K562 (cell line): ENCODE measurements around the gene SCN4B. TPM values are rescaled to one million over a fixed set of nuclear protein-coding genes. Genes with fewer than 3 reads are reported as not detected.

ENCODE experiments used
- ATAC-seq: fragments of 200-7000 bp; cut with Tn5 transposase; 3 replicates; pipeline ENCODE4 v1.9.1; 2020; ENCODE audit warnings: moderate library complexity
- BruUV-seq: library from RNA; stranded (reverse); fragments of 400-500 nt; replicated peaks from 2 replicates; lab custom pipeline; 2021; lab: Mats Ljungman, UMichigan
- CTCF ChIA-PET: fragments of 300-600 bp; formaldehyde crosslinking; extraction: SDS; loops from one replicate; lab custom pipeline; 2021; ENCODE audit warnings: low intra/inter-chr PET ratio; lab: Yijun Ruan, JAX
- POLR2A ChIA-PET: fragments of 300-600, 350-650 bp; sonication (Branson Sonifier 250); formaldehyde crosslinking; extraction: SDS; loops from one replicate; lab custom pipeline; 2021; ENCODE audit warnings: antibody characterized with exemption, inconsistent platforms; lab: Yijun Ruan, JAX
- DNase-seq, 4 experiments: peaks; one replicate each; pipeline versions ENCODE4 v3.0.0 to v3.0.0-alpha.2; 2011 to 2018; ENCODE audit warnings: low spot score in 3 of 4, mixed read lengths in 3 of 4; ENCODE audit errors: extremely low read depth in 1 of 4
- FAIRE-seq: peaks from 2 replicates; lab custom pipeline; 2011; peaks lifted over from hg19 to GRCh38; lab: Jason Lieb, UNC
- H2AFZ ChIP-seq: 2 replicates; pipeline ENCODE4 v1.6.0; 2011; ENCODE audit warnings: low read depth, low read length, control low read depth, inconsistent platforms
- H3K27ac ChIP-seq: fragments of 200-600 bp; 3 replicates; pipeline ENCODE4 v1.8.0; 2011; ENCODE audit warnings: low read depth, mild to moderate bottlenecking, control low read depth, inconsistent platforms, low read length, moderate library complexity, mixed read lengths; ENCODE audit errors: extremely low read depth
- H3K27me3 ChIP-seq, 2 experiments: fragments of 300-600 bp in 1 of 2; 2 replicates in 1 of 2; 3 replicates in 1 of 2; pipeline versions ENCODE4 v1.6.0 to v1.8.0; 2011; ENCODE audit warnings: inconsistent platforms in 2 of 2, low read length in 2 of 2, mild to moderate bottlenecking in 1 of 2, mixed read lengths in 1 of 2, moderate library complexity in 1 of 2; ENCODE audit not compliant: control insufficient read depth in 2 of 2, insufficient read depth in 2 of 2
- H3K36me3 ChIP-seq: fragments of 300-600 bp; 3 replicates; pipeline ENCODE4 v1.8.0; 2011; ENCODE audit warnings: mild to moderate bottlenecking, low read length, inconsistent platforms; ENCODE audit not compliant: control insufficient read depth, insufficient read depth
- H3K4me1 ChIP-seq, 2 experiments: fragments of 200-600 bp in 1 of 2; replicated peaks in 1 of 2; 2 replicates in 1 of 2; 3 replicates in 1 of 2; pipeline versions ENCODE4 v1.5.1 to v1.8.0; 2011; ENCODE audit warnings: inconsistent platforms in 2 of 2, low read length in 2 of 2, mild to moderate bottlenecking in 1 of 2, mixed read lengths in 1 of 2, moderate library complexity in 1 of 2; ENCODE audit not compliant: control insufficient read depth in 2 of 2, insufficient read depth in 2 of 2
- H3K4me2 ChIP-seq: 2 replicates; pipeline ENCODE4 v1.6.1; 2011; ENCODE audit warnings: low read length, control low read depth, inconsistent platforms, mixed read lengths; ENCODE audit not compliant: insufficient read depth
- H3K4me3 ChIP-seq: fragments of 200-600 bp; sonication (generic), shearing (Covaris generic); 2 replicates; pipeline ENCODE4 v1.5.1; 2016; ENCODE audit warnings: control low read depth, inconsistent platforms
- H3K79me2 ChIP-seq: fragments of 200-600 bp; 3 replicates; pipeline ENCODE4 v1.8.0; 2011; ENCODE audit warnings: low read length, inconsistent platforms; ENCODE audit not compliant: control insufficient read depth, insufficient read depth
- H3K9ac ChIP-seq, 2 experiments: 2 replicates each; pipeline versions ENCODE4 v1.6.0 to v1.6.1; 2011; ENCODE audit warnings: low read depth in 2 of 2, low read length in 2 of 2, control low read depth in 1 of 2, inconsistent platforms in 1 of 2, mild to moderate bottlenecking in 1 of 2, mixed read lengths in 1 of 2; ENCODE audit not compliant: insufficient read depth in 1 of 2
- H3K9me1 ChIP-seq: one replicate; pipeline ENCODE4 v1.6.0; 2011; ENCODE audit warnings: inconsistent platforms, mild to moderate bottlenecking, low read length, moderate library complexity; ENCODE audit not compliant: control insufficient read depth, insufficient read depth
- H3K9me3 ChIP-seq: replicated peaks from 2 replicates; pipeline ENCODE4 v1.5.1; 2011; ENCODE audit warnings: low read depth, low read length, inconsistent platforms; ENCODE audit not compliant: control insufficient read depth, insufficient read depth
- H4K20me1 ChIP-seq: replicated peaks from 2 replicates; pipeline ENCODE4 v1.6.1; 2011; ENCODE audit warnings: low read length, inconsistent platforms, mixed read lengths; ENCODE audit not compliant: control insufficient read depth, insufficient read depth
- BHLHE40 ChIP-seq: IDR thresholded peaks from 2 replicates; pipeline ENCODE4 v1.6.1; 2011; ENCODE audit warnings: low read length, improper control_type of control experiment
- CBFA2T3 ChIP-seq: fragments of 450-650 bp; IDR thresholded peaks from 2 replicates; pipeline ENCODE4 v1.6.1; 2017
- ESRRA ChIP-seq: fragments of 450-650 bp; IDR thresholded peaks from 2 replicates; pipeline ENCODE4 v1.6.1; 2014; ENCODE audit warnings: low read depth, mild to moderate bottlenecking, moderate library complexity, borderline replicate concordance
- FOS ChIP-seq: IDR thresholded peaks from 3 replicates; pipeline ENCODE4 v1.6.1; 2011; ENCODE audit not compliant: insufficient read length; ENCODE audit errors: extremely low read depth
- FOXK1 ChIP-seq: sonication (generic); formaldehyde crosslinking; IDR thresholded peaks from 2 replicates; pipeline ENCODE4 v1.8.0; 2022; ENCODE audit warnings: missing genetic modification reagents, mild to moderate bottlenecking, borderline replicate concordance
- MED1 ChIP-seq: sonication (generic); formaldehyde crosslinking; IDR thresholded peaks from 2 replicates; pipeline ENCODE4 v1.8.1; 2023; ENCODE audit warnings: missing genetic modification reagents, borderline replicate concordance
- MTA3 ChIP-seq: fragments of 450-650 bp; formaldehyde crosslinking; IDR thresholded peaks from 2 replicates; pipeline ENCODE4 v1.6.1; 2017; ENCODE audit warnings: mild to moderate bottlenecking, borderline replicate concordance
- NFXL1 ChIP-seq: fragments of 450-650 bp; formaldehyde crosslinking; IDR thresholded peaks from 2 replicates; pipeline ENCODE4 v1.4.0; 2021; ENCODE audit warnings: mild to moderate bottlenecking
- SP1 ChIP-seq: sonication (generic); formaldehyde crosslinking; IDR thresholded peaks from 2 replicates; pipeline ENCODE4 v1.8.1; 2022; ENCODE audit warnings: mild to moderate bottlenecking, missing genetic modification reagents
- ZFPM2 ChIP-seq: fragments of 250-450 bp; sonication (Bioruptor Pico); IDR thresholded peaks from 2 replicates; pipeline ENCODE4 v1.5.1; 2022; ENCODE audit warnings: mild to moderate bottlenecking
- ZNF408 ChIP-seq: fragments of 250-450 bp; sonication (Bioruptor Pico); IDR thresholded peaks from 2 replicates; pipeline ENCODE4 v1.4.0; 2020; ENCODE audit warnings: low read depth, mild to moderate bottlenecking, moderate library complexity
- WGBS: fragments of 100-300 bp; shearing (Covaris generic); methylation state at CpG from one replicate; pipeline ENCODE4 v1.1.6; 2016; ENCODE audit warnings: low coverage, mixed read lengths; ENCODE audit not compliant: insufficient coverage; ENCODE audit errors: missing lambda C conversion rate; 5-methylcytosine and 5-hydroxymethylcytosine counted together
- in situ Hi-C: fragments of 300-500 bp; cut with MboI; formaldehyde crosslinking; loops from 4 replicates; pipeline ENCODE4 v1.15.0; 2018; ENCODE audit warnings: inconsistent platforms, mixed read lengths
- intact Hi-C: fragments of 100-400 bp; cut with micrococcal nuclease; formaldehyde crosslinking; loops from 2 replicates; pipeline ENCODE4 v1.14.2; 2022
- polyA plus RNA-seq, 8 experiments: library from polyadenylated mRNA; depleted of rRNA in 4 of 8; stranded (reverse) in 5 of 8; unstranded in 3 of 8; fragments of >200 nt; fragmentation: Nextera tagmentation in 2 of 8; fragmentation: Illumina TruSeq in 1 of 8; extraction: Ambion mirVana in 2 of 8; extraction: Trizol in 1 of 8; gene quantifications; 2 replicates each; pipeline versions ENCODE4 v1.2.1 to v1.2.3, GENCODE V29; 2011 to 2014; ENCODE audit warnings: inconsistent platforms in 1 of 8, missing spikeins in 1 of 8
- total RNA-seq, 7 experiments: library from RNA; depleted of rRNA in 6 of 7; stranded (reverse); fragments of >200 nt in 6 of 7; fragmentation: Illumina TruSeq in 2 of 7; extraction: Trizol in 2 of 7; gene quantifications; 2 replicates each; pipeline versions ENCODE4 v1.2.1 to v1.2.3, GENCODE V29; 2011 to 2021; ENCODE audit warnings: low replicate concordance in 1 of 7
- TF ChIP-seq, protein P1 (sequence below): sonication (generic); formaldehyde crosslinking; IDR thresholded peaks from 2 replicates; pipeline ENCODE4 v1.9.0; 2022; ENCODE audit warnings: mild to moderate bottlenecking, missing genetic modification reagents
- TF ChIP-seq, protein P2 (sequence below): fragments of 250-450 bp; sonication (Bioruptor Pico); IDR thresholded peaks from 2 replicates; pipeline ENCODE4 v1.5.0; 2020; ENCODE audit warnings: mild to moderate bottlenecking, borderline replicate concordance

Gene SCN4B
- total and polyA plus RNA-seq, 9 of the 15 experiments (the other 6 are each of a cell fraction or from before 2014, with no cell fraction given), result 0.03 TPM; not detected in 8

DNA sequence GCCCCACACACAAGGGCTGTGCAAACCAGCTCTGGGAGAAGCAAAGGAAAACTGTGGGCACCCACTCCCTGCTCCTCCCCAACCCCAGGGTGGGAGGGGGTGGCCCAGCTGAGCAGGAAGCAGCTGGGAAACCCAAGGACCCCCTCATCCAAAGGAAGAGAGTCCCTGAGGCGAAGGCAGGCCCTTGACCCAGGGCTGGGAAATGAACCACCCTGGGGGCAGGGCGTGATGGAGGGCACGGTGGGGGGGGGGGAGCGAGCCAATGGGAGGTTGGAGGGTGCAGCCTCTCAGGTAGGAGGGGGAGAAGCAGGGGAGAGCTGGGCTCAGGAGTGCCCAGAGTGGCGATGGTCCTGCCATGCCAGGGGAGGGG is 16.8 kb downstream of the SCN4B start:
- DNase-seq (no peak), FAIRE-seq (no peak)
- BruUV-seq, result no TSS peak

More for the DNA sequence above, 16.8 kb downstream of the SCN4B start:
- no peaks in the 10 kb centered on the region for H3K36me3 ChIP-seq
- H3K9me1 ChIP-seq, result peaks cover 3% of the 10 kb centered on the region
- no peak overlapping the region for H2AFZ ChIP-seq
- CTCF ChIA-PET, result no interaction called here
- intact Hi-C loops, result no loop called here
- no peak overlapping the region for H3K4me3 ChIP-seq
- no peaks in the 10 kb centered on the region; the same call in 1 of the 2 replicates for H4K20me1 ChIP-seq
- no peak overlapping the region for H3K9ac ChIP-seq
- TF ChIP-seq FOXK1 (no peak), FOS (no peak), ZFPM2 (CRISPR knock-in tag) (no peak), BHLHE40 (no peak), MED1 (CRISPR knock-in tag) (no peak), NFXL1 (CRISPR knock-in tag) (no peak), SP1 (no peak), ESRRA (no peak), CBFA2T3 (no peak), MTA3 (no peak), ZNF408 (CRISPR knock-in tag) (no peak)
- TF ChIP-seq, protein P1, sequence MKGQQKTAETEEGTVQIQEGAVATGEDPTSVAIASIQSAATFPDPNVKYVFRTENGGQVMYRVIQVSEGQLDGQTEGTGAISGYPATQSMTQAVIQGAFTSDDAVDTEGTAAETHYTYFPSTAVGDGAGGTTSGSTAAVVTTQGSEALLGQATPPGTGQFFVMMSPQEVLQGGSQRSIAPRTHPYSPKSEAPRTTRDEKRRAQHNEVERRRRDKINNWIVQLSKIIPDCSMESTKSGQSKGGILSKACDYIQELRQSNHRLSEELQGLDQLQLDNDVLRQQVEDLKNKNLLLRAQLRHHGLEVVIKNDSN (CRISPR knock-in tag), result no peak
- TF ChIP-seq, protein P2, sequence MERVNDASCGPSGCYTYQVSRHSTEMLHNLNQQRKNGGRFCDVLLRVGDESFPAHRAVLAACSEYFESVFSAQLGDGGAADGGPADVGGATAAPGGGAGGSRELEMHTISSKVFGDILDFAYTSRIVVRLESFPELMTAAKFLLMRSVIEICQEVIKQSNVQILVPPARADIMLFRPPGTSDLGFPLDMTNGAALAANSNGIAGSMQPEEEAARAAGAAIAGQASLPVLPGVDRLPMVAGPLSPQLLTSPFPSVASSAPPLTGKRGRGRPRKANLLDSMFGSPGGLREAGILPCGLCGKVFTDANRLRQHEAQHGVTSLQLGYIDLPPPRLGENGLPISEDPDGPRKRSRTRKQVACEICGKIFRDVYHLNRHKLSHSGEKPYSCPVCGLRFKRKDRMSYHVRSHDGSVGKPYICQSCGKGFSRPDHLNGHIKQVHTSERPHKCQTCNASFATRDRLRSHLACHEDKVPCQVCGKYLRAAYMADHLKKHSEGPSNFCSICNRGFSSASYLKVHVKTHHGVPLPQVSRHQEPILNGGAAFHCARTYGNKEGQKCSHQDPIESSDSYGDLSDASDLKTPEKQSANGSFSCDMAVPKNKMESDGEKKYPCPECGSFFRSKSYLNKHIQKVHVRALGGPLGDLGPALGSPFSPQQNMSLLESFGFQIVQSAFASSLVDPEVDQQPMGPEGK (CRISPR knock-in tag), result no peak
- TF ChIP-seq, all 486 proteins: peak for 0
- POLR2A ChIA-PET, result interaction anchor here (0.9 kb wide), 1 partner anchor 24 kb away, joined by 4 read pairs; no protein-coding TSS in a partner anchor
- no peaks in the 10 kb centered on the region for H3K4me1 ChIP-seq
- H3K27ac ChIP-seq, result no peak overlapping the region
- no peaks in the 10 kb centered on the region for H3K79me2 ChIP-seq
- in situ Hi-C loops, result no loop called here
- H3K27me3 ChIP-seq, result peaks cover 22 to 58% of the 10 kb centered on the region in 2 experiments
- no peak overlapping the region for H3K4me2 ChIP-seq
- ATAC-seq, result no peak
- H3K9me3 ChIP-seq, result no peaks in the 10 kb centered on the region
- WGBS, result 0% methylated on average over 1 of the region's 5 CpGs
